WTC11 (cell line): ENCODE measurements around the gene ZNF606. TPM values are rescaled to one million over a fixed set of nuclear protein-coding genes. Genes with fewer than 3 reads are reported as not detected.

Experiments used
- ATAC-seq: fragments of 200-7000 bp; cut with Tn5 transposase; 2 replicates; pipeline ENCODE4 v1.10.0; 2021; ENCODE audit warnings: mild to moderate bottlenecking, moderate library complexity
- CTCF ChIA-PET: fragments of 300-600 bp; sonication (Branson Sonifier 250); formaldehyde crosslinking; loops from one replicate; lab custom pipeline; 2021; ENCODE audit warnings: antibody characterized with exemption; lab: Charles Lee
- POLR2A ChIA-PET: fragments of 350-600 bp; sonication (Branson Sonifier 250); formaldehyde crosslinking; loops from one replicate; lab custom pipeline; 2021; ENCODE audit warnings: antibody characterized with exemption; lab: Charles Lee
- DNase-seq: peaks from one replicate; pipeline ENCODE4 v3.0.0; 2021; ENCODE audit warnings: low spot score
- H3K27ac Mint-ChIP-seq: 2 replicates; pipeline ENCODE4 v1.8.0; 2021; ENCODE audit warnings: mixed read lengths
- H3K27me3 Mint-ChIP-seq: 2 replicates; pipeline ENCODE4 v1.8.0; 2021; ENCODE audit warnings: low read depth, mild to moderate bottlenecking, moderate library complexity, mixed read lengths
- H3K36me3 Mint-ChIP-seq: 2 replicates; pipeline ENCODE4 v1.8.0; 2021; ENCODE audit warnings: mixed read lengths
- H3K4me1 Mint-ChIP-seq: 2 replicates; pipeline ENCODE4 v1.8.0; 2022; ENCODE audit warnings: mixed read lengths
- H3K4me3 Mint-ChIP-seq: 2 replicates; pipeline ENCODE4 v1.8.0; 2021; ENCODE audit warnings: mild to moderate bottlenecking, moderate library complexity, mixed read lengths
- H3K9me3 Mint-ChIP-seq: 2 replicates; pipeline ENCODE4 v1.8.0; 2021; ENCODE audit warnings: mixed read lengths
- ATF2 ChIP-seq: sonication (generic); formaldehyde crosslinking; IDR thresholded peaks from 2 replicates; pipeline ENCODE4 v1.8.1; 2022; ENCODE audit warnings: low read depth, missing genetic modification reagents, borderline replicate concordance
- CREB1 ChIP-seq: sonication (generic); formaldehyde crosslinking; IDR thresholded peaks from 2 replicates; pipeline ENCODE4 v1.8.0; 2023; ENCODE audit warnings: mild to moderate bottlenecking, missing genetic modification reagents
- CTCF ChIP-seq: fragments of 200-600 bp; IDR thresholded peaks from 2 replicates; pipeline ENCODE4 v1.8.0; 2022; ENCODE audit warnings: antibody characterized with exemption
- ELF4 ChIP-seq: sonication (generic); formaldehyde crosslinking; IDR thresholded peaks from 2 replicates; pipeline ENCODE4 v1.8.1; 2022; ENCODE audit warnings: low read depth, mild to moderate bottlenecking, moderate library complexity, missing genetic modification reagents
- FOXJ3 ChIP-seq: sonication (generic); formaldehyde crosslinking; IDR thresholded peaks from 2 replicates; pipeline ENCODE4 v1.9.0; 2021; ENCODE audit warnings: missing genetic modification reagents, mild to moderate bottlenecking, borderline replicate concordance
- FOXP1 ChIP-seq: sonication (generic); formaldehyde crosslinking; IDR thresholded peaks from 2 replicates; pipeline ENCODE4 v1.8.0; 2022; ENCODE audit warnings: missing genetic modification reagents, mild to moderate bottlenecking, moderate library complexity, borderline replicate concordance
- GRHL2 ChIP-seq: fragments of 250-450 bp; sonication (Bioruptor Pico); IDR thresholded peaks from 2 replicates; pipeline ENCODE4 v1.8.0; 2022; ENCODE audit warnings: mild to moderate bottlenecking, moderate library complexity; ENCODE audit not compliant: insufficient replicate concordance, severe bottlenecking
- GTF2I ChIP-seq: fragments of 250-450 bp; sonication (Bioruptor Pico); conservative IDR thresholded peaks from 2 replicates; pipeline ENCODE4 v1.4.0; 2021; ENCODE audit warnings: mild to moderate bottlenecking
- HMGA2 ChIP-seq: fragments of 250-450 bp; sonication (Bioruptor Pico); IDR thresholded peaks from 2 replicates; pipeline ENCODE4 v1.4.0; 2021; ENCODE audit warnings: mild to moderate bottlenecking, moderate library complexity
- HMGXB4 ChIP-seq: sonication (generic); formaldehyde crosslinking; IDR thresholded peaks from 2 replicates; pipeline ENCODE4 v1.8.1; 2023; ENCODE audit warnings: mild to moderate bottlenecking, moderate library complexity, missing genetic modification reagents
- IRF1 ChIP-seq: sonication (generic); formaldehyde crosslinking; IDR thresholded peaks from 2 replicates; pipeline ENCODE4 v1.8.0; 2023; ENCODE audit warnings: missing genetic modification reagents
- KAT7 ChIP-seq: sonication (generic); formaldehyde crosslinking; IDR thresholded peaks from 2 replicates; pipeline ENCODE4 v1.8.1; 2023; ENCODE audit warnings: missing genetic modification reagents, mild to moderate bottlenecking, borderline replicate concordance
- NR2C2 ChIP-seq: sonication (generic); formaldehyde crosslinking; IDR thresholded peaks from 2 replicates; pipeline ENCODE4 v1.8.0; 2022; ENCODE audit warnings: mild to moderate bottlenecking, missing genetic modification reagents
- NR3C1 ChIP-seq: sonication (generic); formaldehyde crosslinking; conservative IDR thresholded peaks from 2 replicates; pipeline ENCODE4 v1.8.1; 2023; ENCODE audit warnings: low read depth, mild to moderate bottlenecking, missing genetic modification reagents
- SMAD4 ChIP-seq: sonication (generic); formaldehyde crosslinking; IDR thresholded peaks from 2 replicates; pipeline ENCODE4 v1.8.0; 2022; ENCODE audit warnings: mild to moderate bottlenecking, missing genetic modification reagents
- TCF7 ChIP-seq: sonication (generic); formaldehyde crosslinking; IDR thresholded peaks from 2 replicates; pipeline ENCODE4 v1.8.0; 2022; ENCODE audit warnings: mild to moderate bottlenecking, low read depth, missing genetic modification reagents, moderate library complexity
- TEAD4 ChIP-seq: sonication (generic); formaldehyde crosslinking; IDR thresholded peaks from 2 replicates; pipeline ENCODE4 v1.8.0; 2022; ENCODE audit warnings: mild to moderate bottlenecking, missing genetic modification reagents
- USF1 ChIP-seq: sonication (generic); formaldehyde crosslinking; IDR thresholded peaks from 2 replicates; pipeline ENCODE4 v1.8.0; 2022; ENCODE audit warnings: mild to moderate bottlenecking, missing genetic modification reagents
- USF2 ChIP-seq: sonication (generic); formaldehyde crosslinking; IDR thresholded peaks from 2 replicates; pipeline ENCODE4 v1.8.1; 2023; ENCODE audit warnings: mild to moderate bottlenecking, missing genetic modification reagents, moderate library complexity
- ZBTB21 ChIP-seq: sonication (generic); formaldehyde crosslinking; IDR thresholded peaks from 2 replicates; pipeline ENCODE4 v1.8.1; 2023; ENCODE audit warnings: mild to moderate bottlenecking, missing genetic modification reagents, borderline replicate concordance
- ZNF121 ChIP-seq: sonication (generic); formaldehyde crosslinking; IDR thresholded peaks from 2 replicates; pipeline ENCODE4 v1.8.0; 2023; ENCODE audit warnings: missing genetic modification reagents
- ZNF138 ChIP-seq: sonication (generic); formaldehyde crosslinking; conservative IDR thresholded peaks from 2 replicates; pipeline ENCODE4 v1.8.1; 2022; ENCODE audit warnings: mild to moderate bottlenecking, moderate library complexity, missing genetic modification reagents
- ZNF232 ChIP-seq: sonication (generic); formaldehyde crosslinking; IDR thresholded peaks from 2 replicates; pipeline ENCODE4 v1.8.0; 2022; ENCODE audit warnings: mild to moderate bottlenecking, missing genetic modification reagents
- ZNF317 ChIP-seq: sonication (generic); formaldehyde crosslinking; IDR thresholded peaks from 2 replicates; pipeline ENCODE4 v1.8.1; 2023; ENCODE audit warnings: low read depth, mild to moderate bottlenecking, moderate library complexity, missing genetic modification reagents, borderline replicate concordance
- ZSCAN18 ChIP-seq: fragments of 250-450 bp; sonication (Bioruptor Pico); IDR thresholded peaks from 2 replicates; pipeline ENCODE4 v2.1.2; 2022; ENCODE audit warnings: mild to moderate bottlenecking, moderate library complexity
- total RNA-seq: library from RNA; stranded (reverse); gene quantifications from 3 replicates; pipeline ENCODE4 v1.2.3, GENCODE V29; 2021

The ZNF606 gene
- total RNA-seq, 1 experiment from 2014 or later: 26.1 TPM

- peaks cover 7% of the 10 kb centered on the region for H3K4me1 Mint-ChIP-seq
- H3K4me3 Mint-ChIP-seq: no peak overlapping the region
- H3K36me3 Mint-ChIP-seq: peaks cover 29% of the 10 kb centered on the region
- DNase-seq (no peak), ATAC-seq (no peak)
- H3K27ac Mint-ChIP-seq: no peak overlapping the region
- CTCF ChIA-PET: interaction anchor here (0.9 to 5.9 kb wide), 3 partner anchors 9 to 23 kb away, joined by 3 to 48 read pairs (median 5); partner anchors contain the start of gene ZNF135
- H3K9me3 Mint-ChIP-seq: peaks cover 43% of the 10 kb centered on the region
- POLR2A ChIA-PET: interaction anchor here (1.4 kb wide), 1 partner anchor 230 kb away, joined by 3 read pairs; the partner anchor contains the start of gene ZNF552
- H3K27me3 Mint-ChIP-seq: peaks cover 72% of the 10 kb centered on the region
- TF ChIP-seq USF2 (no peak), TEAD4 (CRISPR knock-in tag) (no peak), NR2C2 (CRISPR knock-in tag) (no peak), ZBTB21 (no peak), CTCF (no peak), ATF2 (no peak), GRHL2 (CRISPR knock-in tag) (no peak), FOXJ3 (CRISPR knock-in tag) (no peak), USF1 (CRISPR knock-in tag) (no peak), TCF7 (CRISPR knock-in tag) (no peak), KAT7 (CRISPR knock-in tag) (no peak), ZNF121 (CRISPR knock-in tag) (no peak), HMGA2 (no peak), NR3C1 (CRISPR knock-in tag) (no peak), ZNF317 (no peak), CREB1 (CRISPR knock-in tag) (no peak)
Measured at GRCh38 chr19:58045411-58046050, 42.9 kb upstream of the ZNF606 start.

GRCh38 chr19:58044886-58045285 is 42.3 kb upstream of the ZNF606 start:
- peaks cover 71% of the 10 kb centered on the region for H3K27me3 Mint-ChIP-seq
- no peak overlapping the region for H3K27ac Mint-ChIP-seq
- no peak overlapping the region for H3K4me3 Mint-ChIP-seq
- no peak for DNase-seq
- peaks cover 28% of the 10 kb centered on the region for H3K36me3 Mint-ChIP-seq
- ATAC-seq: no peak
- H3K4me1 Mint-ChIP-seq: peaks cover 7% of the 10 kb centered on the region
- POLR2A ChIA-PET: interaction anchor here (1.4 kb wide), 1 partner anchor 230 kb away, joined by 3 read pairs; the partner anchor contains the start of gene ZNF552
- H3K9me3 Mint-ChIP-seq: peaks cover 41% of the 10 kb centered on the region
- CTCF ChIA-PET: interaction anchor here (5.9 kb wide), 1 partner anchor 10 kb away, joined by 48 read pairs; no protein-coding TSS in a partner anchor
- TF ChIP-seq ZNF232 (CRISPR knock-in tag) (no peak), HMGXB4 (CRISPR knock-in tag) (no peak), ZSCAN18 (CRISPR knock-in tag) (no peak), IRF1 (no peak), SMAD4 (CRISPR knock-in tag) (no peak), ZNF138 (no peak), GTF2I (CRISPR knock-in tag) (no peak), FOXP1 (CRISPR knock-in tag) (no peak), ELF4 (no peak)
